Measurements from ENCODE around the gene CCNY. TPM values are rescaled to one million over a fixed set of nuclear protein-coding genes. Genes with fewer than 3 reads are reported as not detected.

The CCNY gene
- total RNA-seq (2012; rRNA removed) (81.4 and 131 TPM in 2 replicates), polyA plus RNA-seq (2012; rRNA removed) (24.8 and 38.0 TPM in 2 replicates), Bru-seq, nascent RNA (percentile 91 among the genes with signal in this experiment), BruChase-seq, experiment 1, labeled RNA remaining after a 6-hour chase (percentile 87 among the genes with signal in this experiment), BruChase-seq, experiment 2, labeled RNA remaining after a 2-hour chase (percentile 89 among the genes with signal in this experiment)
- 12.8 and 15.6 TPM in 2 replicates for polyA plus RNA-seq (2012; cell fraction: cytosol; rRNA removed)
- polyA plus RNA-seq (2012; cell fraction: nucleus; rRNA removed; ENCODE audit: low replicate concordance), result 9.9 and 36.3 TPM in 2 replicates
- long read RNA-seq, full-length matches to known transcripts, result 223 of 272 reads
- long read RNA-seq, partial matches to known transcripts, result 6 of 272 reads
- long read RNA-seq, other reads (novel, unspliced or antisense), result 43 of 272 reads

GRCh38 chr10:35336084-35336831 lies at the start of gene CCNY:
TSS of gene CCNY (plus strand) at chr10:35336509. CDS start at chr10:35337054, 545 bp downstream.
- CTCF ChIA-PET, result no interaction called here
- Histone ChIP-seq H3K36me3 (ENCODE audit: control insufficient read depth, insufficient read depth, low read length) (peaks cover 6% of the 10 kb centered on the region), H3K18ac (ENCODE audit: low read depth, low read length) (peak within 1 kb of the TSS; percentile 88), H2BK120ac (ENCODE audit: low read depth, low read length) (peak within 1 kb of the TSS; percentile 59), H3K4me2 (ENCODE audit: low read depth, low read length) (peak within 1 kb of the TSS; percentile 100), H3K4me3 (ENCODE audit: insufficient read depth, low read depth, low read length) (peak within 1 kb of the TSS; percentile 100), H4K91ac (ENCODE audit: insufficient read depth, low read depth, low read length) (peak within 1 kb of the TSS; percentile 50; the same call in 1 of the 2 replicates), H3K9me1 (ENCODE audit: insufficient read depth, low read length) (peaks cover 18% of the 10 kb centered on the region), H3K56ac (ENCODE audit: extremely low read depth, insufficient read depth, low read length) (peak within 1 kb of the TSS; percentile 67; the same call in 1 of the 2 replicates), H3K14ac (replicated peaks; ENCODE audit: low read depth, low read length) (peak within 1 kb of the TSS; percentile 77), H2BK15ac (ENCODE audit: low read depth, low read length) (peak within 1 kb of the TSS; percentile 12; the same call in 2 of the 3 replicates), H3K4me1 (ENCODE audit: control insufficient read depth, insufficient read depth, low read length) (peaks cover 18% of the 10 kb centered on the region), H3K4ac (ENCODE audit: low read depth, low read length) (peak within 1 kb of the TSS; percentile 82), H2AFZ (replicated peaks; ENCODE audit: low read length, poor library complexity) (peak within 1 kb of the TSS; percentile 95), H3K9ac (ENCODE audit: low read depth, low read length) (peak within 1 kb of the TSS; percentile 99), H2AK5ac (ENCODE audit: low read depth, low read length) (peak within 1 kb of the TSS; percentile 91), H4K20me1 (ENCODE audit: insufficient read depth, low read length) (peaks cover 52% of the 10 kb centered on the region), H3K79me1 (ENCODE audit: low read depth in 1 of 2, low read length in 2 of 2) (peaks cover 30 to 66% of the 10 kb centered on the region in 2 experiments), H2BK5ac (ENCODE audit: low read depth, low read length, poor library complexity, severe bottlenecking) (peak within 1 kb of the TSS; percentile 92), H3K27me3 (ENCODE audit: control insufficient read depth, insufficient read depth, low read length) (no peaks in the 10 kb centered on the region), H2AK9ac (replicated peaks; ENCODE audit: low read depth, low read length, poor library complexity) (peak within 1 kb of the TSS; percentile 87), H3K23ac (ENCODE audit: low read depth, low read length) (peak within 1 kb of the TSS; percentile 94), H2BK20ac (ENCODE audit: low read depth, low read length) (no peak within 1 kb of the TSS), H4K5ac (ENCODE audit: low read depth, low read length) (peak within 1 kb of the TSS; percentile 92), H3K27ac (ENCODE audit: insufficient read depth, low read length) (peak within 1 kb of the TSS; percentile 98), H4K8ac (ENCODE audit: low read depth in 2 of 2, low read length in 2 of 2) (peak within 1 kb of the TSS; percentile 75 to 83; a peak in 3 of 4 replicates), H3K9me3 (ENCODE audit: control insufficient read depth, insufficient read depth, low read length) (no peaks in the 10 kb centered on the region)
- intact Hi-C loops (cut with micrococcal nuclease), result loop anchor here (1.0 to 5.0 kb wide), 4 partner anchors 71 to 211 kb away; no protein-coding TSS in a partner anchor
- WGBS, 2 experiments (ENCODE audit: extremely low coverage in 2 of 2, insufficient read length in 1 of 2), result 0% methylated on average over 40 of the region's 109 CpGs; no CpG with 5 or more reads in 1 of the 2 experiments
- in situ Hi-C loops (cut with MboI; ENCODE audit: low sequenced_read_pairs), result no loop called here
- DNase-seq, result peak; percentile 56
- no TSS peak for BruUV-seq (replicated peaks)
- dilution Hi-C loops (cut with HindIII; ENCODE audit: low sequenced_read_pairs, unreplicated experiment), result no loop called here
- POLR2A ChIA-PET (ENCODE audit: unreplicated experiment), result interaction anchor here (0.6 kb wide), 1 partner anchor 371 kb away, joined by 4 read pairs; no protein-coding TSS in a partner anchor
- peak; percentile 87 for ATAC-seq (ENCODE audit: low read depth)
- TF ChIP-seq RAD21 (IDR thresholded peaks at IDR 0.05; ENCODE audit: low read length), result peak; percentile 1; the same call in 1 of the 2 replicates
- no peak for TF ChIP-seq FOS (IDR thresholded peaks at IDR 0.05; ENCODE audit: low read depth, low read length)
- no peak for TF ChIP-seq CEBPB (IDR thresholded peaks at IDR 0.05; ENCODE audit: low read depth, low read length)
- peak; percentile 77 for TF ChIP-seq POLR2A (IDR thresholded peaks at IDR 0.05; ENCODE audit: low read depth, low read length)
- TF ChIP-seq CHD1 (IDR thresholded peaks at IDR 0.05; ENCODE audit: low read depth, low read length), result no peak; the same call in 1 of the 2 replicates
- TF ChIP-seq RFX5 (IDR thresholded peaks at IDR 0.05; ENCODE audit: low read depth, low read length), result no peak
- no peak for TF ChIP-seq ELK1 (IDR thresholded peaks at IDR 0.05; ENCODE audit: borderline replicate concordance, low read depth, low read length)
- TF ChIP-seq CTCF (conservative IDR thresholded peaks at IDR 0.05; ENCODE audit: low read depth, low read length), result no peak
- TF ChIP-seq BHLHE40 (IDR thresholded peaks at IDR 0.05; ENCODE audit: low read depth, low read length), result no peak
- peak; percentile 65; the same call in 1 of the 2 replicates for TF ChIP-seq MAZ (IDR thresholded peaks at IDR 0.05; ENCODE audit: borderline replicate concordance, low read depth, low read length)
- TF ChIP-seq SMC3 (IDR thresholded peaks at IDR 0.05; ENCODE audit: low read depth, low read length), result no peak
- no peak for TF ChIP-seq USF2 (IDR thresholded peaks at IDR 0.05; ENCODE audit: low read depth, low read length)
